H9 (cell line): Measurements from ENCODE around the gene CDKL4. TPM values are rescaled to one million over a fixed set of nuclear protein-coding genes. Genes with fewer than 3 reads are reported as not detected.

Experiments
- DNase-seq: peaks from one replicate; pipeline ENCODE4 v3.0.0-alpha.2; 2017
- H2AFZ ChIP-seq: one replicate; pipeline ENCODE4 v1.6.1; 2013; ENCODE audit warnings: mild to moderate bottlenecking, low read length, control low read depth, moderate library complexity
- H2AK5ac ChIP-seq: 2 replicates; pipeline ENCODE4 v1.6.1; 2013; ENCODE audit warnings: low read length, control low read depth, mixed read lengths; ENCODE audit not compliant: insufficient read length
- H2BK120ac ChIP-seq: one replicate; pipeline ENCODE4 v1.6.1; 2013; ENCODE audit warnings: low read depth, mild to moderate bottlenecking, low read length, control low read depth, inconsistent platforms; ENCODE audit not compliant: poor library complexity, severe bottlenecking
- H2BK12ac ChIP-seq: 2 replicates; pipeline ENCODE4 v1.6.1; 2013; ENCODE audit warnings: low read length, control low read depth, mixed read lengths, low read depth; ENCODE audit not compliant: insufficient read length
- H2BK15ac ChIP-seq: 2 replicates; pipeline ENCODE4 v1.6.1; 2013; ENCODE audit warnings: low read depth, low read length, control low read depth
- H2BK20ac ChIP-seq: one replicate; pipeline ENCODE4 v1.6.1; 2013; ENCODE audit warnings: low read depth, mild to moderate bottlenecking, low read length, control low read depth, inconsistent platforms; ENCODE audit not compliant: poor library complexity, severe bottlenecking
- H2BK5ac ChIP-seq: 2 replicates; pipeline ENCODE4 v1.6.1; 2013; ENCODE audit warnings: low read length, control low read depth, mixed read lengths; ENCODE audit not compliant: insufficient read length
- H3K14ac ChIP-seq: 2 replicates; pipeline ENCODE4 v1.6.1; 2013; ENCODE audit warnings: low read length, control low read depth; ENCODE audit not compliant: insufficient read depth
- H3K18ac ChIP-seq: 2 replicates; pipeline ENCODE4 v1.6.1; 2013; ENCODE audit warnings: low read depth, mild to moderate bottlenecking, mixed read lengths, low read length, control low read depth; ENCODE audit not compliant: insufficient read length
- H3K23ac ChIP-seq: 2 replicates; pipeline ENCODE4 v1.6.1; 2013; ENCODE audit warnings: low read length, control low read depth, mixed read lengths, low read depth; ENCODE audit not compliant: insufficient read length
- H3K23me2 ChIP-seq: 2 replicates; pipeline ENCODE4 v1.6.1; 2013; ENCODE audit warnings: low read depth, mild to moderate bottlenecking, mixed read lengths, low read length, control low read depth; ENCODE audit not compliant: insufficient read length, poor library complexity, severe bottlenecking
- H3K27ac ChIP-seq: 2 replicates; pipeline ENCODE4 v1.5.1; 2013; ENCODE audit warnings: low read length, control low read depth, mixed read lengths, low read depth; ENCODE audit not compliant: insufficient read length
- H3K27me3 ChIP-seq: 2 replicates; pipeline ENCODE4 v1.6.1; 2013; ENCODE audit warnings: low read length, control low read depth, inconsistent platforms; ENCODE audit not compliant: insufficient read depth
- H3K4ac ChIP-seq: 2 replicates; pipeline ENCODE4 v1.6.1; 2013; ENCODE audit warnings: low read depth, mild to moderate bottlenecking, control low read depth, inconsistent platforms, low read length, moderate library complexity
- H3K4me1 ChIP-seq: 2 replicates; pipeline ENCODE4 v1.6.1; 2013; ENCODE audit warnings: low read length, control low read depth, inconsistent platforms; ENCODE audit not compliant: insufficient read depth
- H3K4me2 ChIP-seq: 2 replicates; pipeline ENCODE4 v1.6.1; 2013; ENCODE audit warnings: low read length, control low read depth, mixed read lengths; ENCODE audit not compliant: insufficient read length, insufficient read depth
- H3K56ac ChIP-seq: 2 replicates; pipeline ENCODE4 v1.6.1; 2013; ENCODE audit warnings: low read depth, mild to moderate bottlenecking, mixed read lengths, low read length, control low read depth; ENCODE audit not compliant: insufficient read length
- H3K79me1 ChIP-seq: 2 replicates; pipeline ENCODE4 v1.6.1; 2013; ENCODE audit warnings: low read depth, mild to moderate bottlenecking, moderate library complexity, low read length, control low read depth, inconsistent platforms; ENCODE audit not compliant: insufficient read depth, poor library complexity, severe bottlenecking
- H3K79me2 ChIP-seq: 2 replicates; pipeline ENCODE4 v1.6.1; 2013; ENCODE audit warnings: low read length, control low read depth, inconsistent platforms; ENCODE audit not compliant: insufficient read depth
- H3K9ac ChIP-seq: 2 replicates; pipeline ENCODE4 v1.6.1; 2013; ENCODE audit warnings: low read length, control low read depth, mixed read lengths; ENCODE audit not compliant: insufficient read length; ENCODE audit errors: extremely low read depth
- H3K9me3 ChIP-seq: one replicate; pipeline ENCODE4 v1.6.1; 2013; ENCODE audit warnings: low read depth, low read length, inconsistent platforms; ENCODE audit not compliant: control insufficient read depth
- H3T11ph ChIP-seq: one replicate; pipeline ENCODE4 v1.6.1; 2013; ENCODE audit warnings: mild to moderate bottlenecking, low read length, control low read depth, inconsistent platforms
- H4K20me1 ChIP-seq: one replicate; pipeline ENCODE4 v1.6.1; 2013; ENCODE audit not compliant: control insufficient read depth, insufficient read length, insufficient read depth
- H4K5ac ChIP-seq: 2 replicates; pipeline ENCODE4 v1.6.1; 2013; ENCODE audit warnings: low read depth, mild to moderate bottlenecking, mixed read lengths, low read length, control low read depth; ENCODE audit not compliant: insufficient read length
- H4K8ac ChIP-seq: replicated peaks from 2 replicates; pipeline ENCODE4 v1.6.1; 2013; ENCODE audit warnings: low read length, control low read depth, mixed read lengths, low read depth; ENCODE audit not compliant: insufficient read length
- H4K91ac ChIP-seq: 2 replicates; pipeline ENCODE4 v1.6.1; 2013; ENCODE audit warnings: low read depth, mild to moderate bottlenecking, moderate library complexity, mixed read lengths, low read length, control low read depth; ENCODE audit not compliant: insufficient read length
- H3K27ac Mint-ChIP-seq, 3 experiments: 2 replicates in 2 of 3; 3 replicates in 1 of 3; pipeline ENCODE4 v1.8.0; 2020 to 2021; ENCODE audit warnings: mixed read lengths in 3 of 3, mild to moderate bottlenecking in 1 of 3, moderate library complexity in 1 of 3
- H3K27me3 Mint-ChIP-seq: 2 replicates; pipeline ENCODE4 v1.8.0; 2021; ENCODE audit warnings: low read depth, mild to moderate bottlenecking, moderate library complexity, mixed read lengths
- H3K36me3 Mint-ChIP-seq, 3 experiments: 2 replicates in 2 of 3; 3 replicates in 1 of 3; pipeline ENCODE4 v1.8.0; 2020 to 2021; ENCODE audit warnings: low read depth in 3 of 3, mixed read lengths in 3 of 3; ENCODE audit not compliant: insufficient read depth in 1 of 3
- H3K4me1 Mint-ChIP-seq, 2 experiments: 2 replicates each; pipeline ENCODE4 v1.8.0; 2020; ENCODE audit warnings: mixed read lengths in 2 of 2
- H3K4me3 Mint-ChIP-seq, 2 experiments: 2 replicates in 1 of 2; 3 replicates in 1 of 2; pipeline ENCODE4 v1.8.0; 2020 to 2021; ENCODE audit warnings: mild to moderate bottlenecking in 2 of 2, mixed read lengths in 2 of 2, moderate library complexity in 1 of 2
- H3K9me3 Mint-ChIP-seq, 2 experiments: 2 replicates in 1 of 2; 3 replicates in 1 of 2; pipeline ENCODE4 v1.8.0; 2020; ENCODE audit warnings: mild to moderate bottlenecking in 2 of 2, mixed read lengths in 2 of 2, moderate library complexity in 1 of 2
- WGBS: extraction: QIAGEN DNeasy Blood & Tissue Kit; methylation state at CpG from one replicate; pipeline ENCODE4 v1.1.7; 2013; ENCODE audit warnings: missing lambda C conversion rate, low lambda C conversion rate, mixed read lengths; ENCODE audit not compliant: insufficient read length; ENCODE audit errors: extremely low coverage; 5-methylcytosine and 5-hydroxymethylcytosine counted together
- total RNA-seq: library from RNA; stranded (reverse); gene quantifications from 2 replicates; pipeline ENCODE4 v1.2.1, GENCODE V29; 2021
- TF ChIP-seq, protein P1 (sequence below): fragments of 200-600 bp; sonication (generic); conservative IDR thresholded peaks from 3 replicates; pipeline ENCODE4 v1.8.0; 2021; ENCODE audit warnings: antibody characterized with exemption, mild to moderate bottlenecking

The CDKL4 gene
- total RNA-seq, 1 experiment from 2014 or later, result not detected

DNA sequence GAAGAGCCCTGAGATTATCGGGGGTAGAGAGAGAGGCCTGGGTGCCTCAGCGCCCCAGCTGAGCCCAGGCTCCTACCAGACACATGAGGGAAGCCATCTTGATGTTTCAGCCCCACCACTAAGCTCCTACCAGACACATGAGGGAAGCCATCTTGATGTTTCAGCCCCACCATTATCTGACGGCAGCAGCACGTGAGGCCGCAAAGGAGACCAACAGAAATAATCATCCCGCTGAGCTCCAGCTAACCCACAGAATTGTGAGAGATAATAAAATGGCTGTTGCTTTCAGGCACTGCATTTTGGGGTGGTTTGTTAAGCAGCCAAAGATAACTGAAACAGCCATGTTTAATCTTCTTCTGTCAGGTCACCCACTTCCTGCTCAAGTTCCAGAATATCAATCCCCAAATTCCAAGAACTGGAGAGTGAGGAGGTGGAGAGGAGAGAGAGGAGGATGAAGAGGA, 93.6 kb downstream of the CDKL4 start:
- TF ChIP-seq, protein P1, sequence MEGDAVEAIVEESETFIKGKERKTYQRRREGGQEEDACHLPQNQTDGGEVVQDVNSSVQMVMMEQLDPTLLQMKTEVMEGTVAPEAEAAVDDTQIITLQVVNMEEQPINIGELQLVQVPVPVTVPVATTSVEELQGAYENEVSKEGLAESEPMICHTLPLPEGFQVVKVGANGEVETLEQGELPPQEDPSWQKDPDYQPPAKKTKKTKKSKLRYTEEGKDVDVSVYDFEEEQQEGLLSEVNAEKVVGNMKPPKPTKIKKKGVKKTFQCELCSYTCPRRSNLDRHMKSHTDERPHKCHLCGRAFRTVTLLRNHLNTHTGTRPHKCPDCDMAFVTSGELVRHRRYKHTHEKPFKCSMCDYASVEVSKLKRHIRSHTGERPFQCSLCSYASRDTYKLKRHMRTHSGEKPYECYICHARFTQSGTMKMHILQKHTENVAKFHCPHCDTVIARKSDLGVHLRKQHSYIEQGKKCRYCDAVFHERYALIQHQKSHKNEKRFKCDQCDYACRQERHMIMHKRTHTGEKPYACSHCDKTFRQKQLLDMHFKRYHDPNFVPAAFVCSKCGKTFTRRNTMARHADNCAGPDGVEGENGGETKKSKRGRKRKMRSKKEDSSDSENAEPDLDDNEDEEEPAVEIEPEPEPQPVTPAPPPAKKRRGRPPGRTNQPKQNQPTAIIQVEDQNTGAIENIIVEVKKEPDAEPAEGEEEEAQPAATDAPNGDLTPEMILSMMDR, result no peak
- no peaks in the 10 kb centered on the region for H3K79me2 ChIP-seq

More for the DNA sequence above, 93.6 kb downstream of the CDKL4 start:
- H3K9ac ChIP-seq, result no peak overlapping the region
- no peak overlapping the region for H4K5ac ChIP-seq
- Mint-ChIP-seq H3K36me3 (no peaks in the 10 kb centered on the region), H3K4me1 (peaks cover 0 to 5% of the 10 kb centered on the region in 2 experiments; a peak in 2 of 4 replicates), H3K4me3 (no peak overlapping the region), H3K27ac (peak overlapping the region in 1 of 3 experiments; percentile 53; a peak in 1 of 7 replicates), H3K27me3 (no peaks in the 10 kb centered on the region), H3K9me3 (peaks cover 0 to 4% of the 10 kb centered on the region in 2 experiments; a peak in 1 of 5 replicates)
- H3K27ac ChIP-seq, result no peak overlapping the region
- H3K4ac ChIP-seq, result no peak overlapping the region
- H3K23me2 ChIP-seq, result no peaks in the 10 kb centered on the region
- H3T11ph ChIP-seq, result no peak overlapping the region
- H2AK5ac ChIP-seq, result no peak overlapping the region
- H2BK20ac ChIP-seq, result no peak overlapping the region
- DNase-seq, result no peak
- no peak overlapping the region for H3K18ac ChIP-seq
- H2BK120ac ChIP-seq, result no peak overlapping the region
- H3K79me1 ChIP-seq, result no peaks in the 10 kb centered on the region
- peaks cover 3% of the 10 kb centered on the region; the same call in 1 of the 2 replicates for H3K4me1 ChIP-seq
- WGBS, result no CpG with 5 or more reads among the region's 6 CpGs
- no peak overlapping the region for H4K8ac ChIP-seq
- H4K91ac ChIP-seq, result no peak overlapping the region
- H4K20me1 ChIP-seq, result no peaks in the 10 kb centered on the region
- no peak overlapping the region for H3K56ac ChIP-seq
- H3K9me3 ChIP-seq, result no peaks in the 10 kb centered on the region
- H3K27me3 ChIP-seq, result no peaks in the 10 kb centered on the region
- H3K4me2 ChIP-seq, result no peak overlapping the region
- H2BK5ac ChIP-seq, result no peak overlapping the region
- no peak overlapping the region for H3K23ac ChIP-seq
- no peak overlapping the region for H2AFZ ChIP-seq
- no peak overlapping the region for H3K14ac ChIP-seq
- H2BK12ac ChIP-seq, result no peak overlapping the region
- no peak overlapping the region for H2BK15ac ChIP-seq
